Loucy (cell line): ENCODE data around the gene AP1M2.
A peak's percentile ranks its signal among the peaks of the same experiment; 100 is the strongest.
"Not testable (repeated sequence)": the region's sequence is repeated elsewhere in the genome, so short reads cannot be mapped to it uniquely, and the experiment has no call there.

Experiments used
- H2AFZ ChIP-seq: fragments of 200-600 bp; sonication (generic); 2 replicates; pipeline ENCODE4 v1.6.0; 2016; ENCODE audit warnings: antibody characterized with exemption, mild to moderate bottlenecking, low read length, moderate library complexity
- H3F3A ChIP-seq: fragments of 200-600 bp; 2 replicates; pipeline ENCODE4 v1.6.0; 2016; ENCODE audit warnings: antibody characterized with exemption, low read depth, mild to moderate bottlenecking
- H3K27me3 ChIP-seq: fragments of 200-600 bp; sonication (generic); 2 replicates; pipeline ENCODE4 v1.6.1; 2014; ENCODE audit warnings: low read length, mild to moderate bottlenecking; ENCODE audit not compliant: insufficient read depth, poor library complexity, severe bottlenecking
- H3K36me3 ChIP-seq: fragments of 200-600 bp; sonication (generic); 2 replicates; pipeline ENCODE4 v1.6.1; 2016; ENCODE audit warnings: low read length; ENCODE audit not compliant: insufficient read depth
- H3K4me1 ChIP-seq: fragments of 200-600 bp; sonication (generic); 2 replicates; pipeline ENCODE4 v1.5.1; 2014; ENCODE audit warnings: low read length, mild to moderate bottlenecking; ENCODE audit not compliant: insufficient read depth, poor library complexity, severe bottlenecking
- H3K4me2 ChIP-seq: fragments of 200-600 bp; sonication (generic); 2 replicates; pipeline ENCODE4 v1.6.0; 2014; ENCODE audit warnings: antibody characterized with exemption, low read length, low read depth, mild to moderate bottlenecking; ENCODE audit not compliant: poor library complexity, severe bottlenecking
- H3K4me3 ChIP-seq: fragments of 200-600 bp; sonication (generic); 2 replicates; pipeline ENCODE4 v1.5.1; 2014; ENCODE audit warnings: low read length, mild to moderate bottlenecking, mixed read lengths; ENCODE audit not compliant: poor library complexity, severe bottlenecking
- H3K79me2 ChIP-seq: fragments of 200-600 bp; sonication (generic); 2 replicates; pipeline ENCODE4 v1.6.1; 2014; ENCODE audit warnings: low read length; ENCODE audit not compliant: insufficient read depth
- H3K9ac ChIP-seq: fragments of 200-600 bp; sonication (generic); 2 replicates; pipeline ENCODE4 v1.6.0; 2014; ENCODE audit warnings: mild to moderate bottlenecking, low read depth, low read length, moderate library complexity; ENCODE audit not compliant: poor library complexity, severe bottlenecking
- H3K9me2 ChIP-seq: fragments of 200-600 bp; sonication (generic); replicated peaks from 2 replicates; pipeline ENCODE4 v1.6.1; 2016; ENCODE audit warnings: low read depth, low read length, mixed read lengths
- H3K9me3 ChIP-seq: fragments of 200-600 bp; sonication (generic); 2 replicates; pipeline ENCODE4 v1.6.1; 2014; ENCODE audit warnings: mild to moderate bottlenecking, antibody characterized with exemption, low read length, low read depth; ENCODE audit not compliant: insufficient read depth
- H4K20me1 ChIP-seq: fragments of 200-600 bp; sonication (generic); 2 replicates; pipeline ENCODE4 v1.6.0; 2014; ENCODE audit warnings: antibody characterized with exemption, low read length, mild to moderate bottlenecking; ENCODE audit not compliant: insufficient read depth, poor library complexity, severe bottlenecking
- EZH2phosphoT487 ChIP-seq: fragments of 200-600 bp; IDR thresholded peaks from 2 replicates; pipeline ENCODE4 v1.6.1; 2018; ENCODE audit warnings: antibody characterized with exemption, mild to moderate bottlenecking, moderate library complexity, borderline replicate concordance
- TF ChIP-seq, protein P1 (sequence below): fragments of 200-600 bp; sonication (generic); conservative IDR thresholded peaks from 2 replicates; pipeline ENCODE4 v1.5.1; 2014; ENCODE audit warnings: mild to moderate bottlenecking, antibody characterized with exemption, low read length

AP1M2 gene

DNA sequence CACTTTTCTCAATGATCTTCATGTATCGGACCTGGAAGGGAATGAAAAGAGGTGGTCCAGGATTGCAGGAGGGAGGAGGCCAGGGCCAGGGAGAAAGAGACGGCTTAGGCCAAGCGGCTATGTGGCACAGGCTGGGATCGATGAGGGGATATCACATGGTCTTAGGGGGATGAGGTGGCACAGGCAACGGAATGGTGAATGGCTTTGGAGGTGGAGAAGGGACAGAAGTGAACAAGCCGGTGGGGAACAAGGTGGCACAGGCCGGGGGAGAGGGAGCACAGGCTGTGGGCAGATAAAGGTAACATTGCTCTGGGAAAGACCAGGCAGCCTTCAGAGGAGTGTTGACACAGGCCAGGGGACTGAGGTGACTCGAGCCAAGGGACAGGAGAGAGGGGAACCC, 12.7 kb downstream of the AP1M2 start:
- TF ChIP-seq, protein P1, sequence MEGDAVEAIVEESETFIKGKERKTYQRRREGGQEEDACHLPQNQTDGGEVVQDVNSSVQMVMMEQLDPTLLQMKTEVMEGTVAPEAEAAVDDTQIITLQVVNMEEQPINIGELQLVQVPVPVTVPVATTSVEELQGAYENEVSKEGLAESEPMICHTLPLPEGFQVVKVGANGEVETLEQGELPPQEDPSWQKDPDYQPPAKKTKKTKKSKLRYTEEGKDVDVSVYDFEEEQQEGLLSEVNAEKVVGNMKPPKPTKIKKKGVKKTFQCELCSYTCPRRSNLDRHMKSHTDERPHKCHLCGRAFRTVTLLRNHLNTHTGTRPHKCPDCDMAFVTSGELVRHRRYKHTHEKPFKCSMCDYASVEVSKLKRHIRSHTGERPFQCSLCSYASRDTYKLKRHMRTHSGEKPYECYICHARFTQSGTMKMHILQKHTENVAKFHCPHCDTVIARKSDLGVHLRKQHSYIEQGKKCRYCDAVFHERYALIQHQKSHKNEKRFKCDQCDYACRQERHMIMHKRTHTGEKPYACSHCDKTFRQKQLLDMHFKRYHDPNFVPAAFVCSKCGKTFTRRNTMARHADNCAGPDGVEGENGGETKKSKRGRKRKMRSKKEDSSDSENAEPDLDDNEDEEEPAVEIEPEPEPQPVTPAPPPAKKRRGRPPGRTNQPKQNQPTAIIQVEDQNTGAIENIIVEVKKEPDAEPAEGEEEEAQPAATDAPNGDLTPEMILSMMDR: no peak
- Histone ChIP-seq H3K4me2 (no peak overlapping the region), H3K9ac (no peak overlapping the region)

DNA sequence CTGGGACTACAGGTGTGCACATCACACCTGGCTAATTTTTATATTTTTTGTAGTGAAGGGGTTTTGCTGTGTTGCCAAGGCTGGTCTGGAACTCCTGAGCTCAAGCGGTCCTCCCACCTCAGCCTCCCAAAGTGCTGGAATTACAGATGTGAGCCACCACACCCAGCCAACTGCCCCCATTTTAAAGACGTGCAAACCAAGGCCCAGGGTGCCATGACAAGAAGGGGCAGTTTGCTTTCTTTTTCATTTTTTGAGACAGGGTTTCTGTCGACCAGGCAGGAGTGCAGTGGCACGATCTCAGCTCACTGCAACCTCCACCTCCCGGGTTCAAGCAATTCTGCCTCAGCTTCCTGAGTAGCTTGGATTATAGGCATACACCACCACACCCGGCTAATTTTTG, 13.3 kb downstream of the AP1M2 start:
- H3K9me3 ChIP-seq, H3K9ac ChIP-seq, H3K4me1 ChIP-seq, H3K27me3 ChIP-seq, H3K79me2 ChIP-seq, H3K9me2 ChIP-seq, H3F3A ChIP-seq, H4K20me1 ChIP-seq, H3K4me2 ChIP-seq, H2AFZ ChIP-seq, H3K4me3 ChIP-seq, H3K36me3 ChIP-seq: not testable (repeated sequence)

More for the DNA sequence above, 12.7 kb downstream of the AP1M2 start:
- H3K9me2 ChIP-seq: no peaks in the 10 kb centered on the region
- H3K79me2 ChIP-seq: no peaks in the 10 kb centered on the region
- no peak overlapping the region for H3K4me3 ChIP-seq
- no peaks in the 10 kb centered on the region for H3K9me3 ChIP-seq
- peaks cover 8% of the 10 kb centered on the region for H3K4me1 ChIP-seq
- H2AFZ ChIP-seq: no peak overlapping the region
- no peaks in the 10 kb centered on the region for H3K36me3 ChIP-seq
- H3K27me3 ChIP-seq: no peaks in the 10 kb centered on the region
- H3F3A ChIP-seq: 0 out of 2 replicates have a peak, but pooled peaks cover 3% of the 10 kb centered on the region
- no peaks in the 10 kb centered on the region for H4K20me1 ChIP-seq

DNA sequence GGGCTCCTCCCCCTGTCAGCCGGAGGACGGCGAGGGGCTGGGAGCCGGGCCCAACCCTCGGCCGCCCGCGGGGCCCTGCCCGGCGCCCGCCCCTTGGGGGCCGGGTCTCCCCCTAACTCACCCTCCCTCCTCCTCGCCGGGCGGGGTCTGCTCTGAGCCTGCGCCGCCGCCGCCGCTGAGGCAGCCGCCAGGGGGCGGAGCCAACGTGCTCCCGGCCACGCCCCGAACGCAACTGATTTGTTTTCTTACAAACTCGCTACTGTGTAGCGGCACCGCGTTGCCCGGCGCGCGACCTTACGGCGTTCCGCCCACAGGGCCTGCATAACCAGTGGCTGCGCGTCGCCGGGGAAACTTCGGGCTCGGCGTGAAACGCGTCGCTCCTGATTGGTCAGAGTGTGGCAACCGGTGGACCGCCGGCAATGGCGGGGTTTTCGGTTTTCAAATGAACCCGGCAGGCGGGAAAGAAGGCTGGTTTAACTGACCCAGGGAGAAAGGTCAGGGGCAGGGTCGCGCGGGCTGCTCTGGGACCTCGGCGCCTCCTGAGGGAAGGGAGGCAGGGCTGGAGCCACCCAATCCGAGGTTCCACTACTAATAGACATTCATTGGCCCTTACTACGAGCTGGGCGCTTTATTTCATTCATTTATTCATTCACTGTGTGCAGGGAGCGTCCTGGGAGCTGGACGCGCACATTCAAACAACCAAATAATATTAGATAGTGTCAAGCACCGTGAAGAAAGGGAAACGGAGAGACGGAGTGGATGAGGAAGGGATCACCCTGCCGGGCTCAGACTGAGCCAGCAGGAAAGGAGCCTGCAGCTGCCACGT, 18.1 kb downstream of the AP1M2 start, which contains the start of gene CDKN2D:
CDKN2D (minus strand) TSS at position 154 of the 826 bp plus-strand sequence. CDS start 326 bp downstream, outside the sequence.
- Histone ChIP-seq H2AFZ (peak within 1 kb of the TSS; percentile 34; the same call in 1 of the 2 replicates), H3K9ac (peak within 1 kb of the TSS; percentile 92), H3K79me2 (peaks cover 41% of the 10 kb centered on the region), H3K9me2 (no peaks in the 10 kb centered on the region), H3K9me3 (no peaks in the 10 kb centered on the region), H3F3A (peaks cover 10% of the 10 kb centered on the region; the same call in 1 of the 2 replicates), H3K27me3 (peaks cover 4% of the 10 kb centered on the region), H3K4me3 (peak within 1 kb of the TSS; percentile 76), H3K4me2 (peak within 1 kb of the TSS; percentile 88), H3K36me3 (no peaks in the 10 kb centered on the region), H3K4me1 (peaks cover 38% of the 10 kb centered on the region), H4K20me1 (peaks cover 17% of the 10 kb centered on the region)
- TF ChIP-seq, protein P1: no peak
- TF ChIP-seq EZH2phosphoT487: no peak
